ENCODE data around the gene EIF3D.
A peak's percentile ranks its signal among the peaks of the same experiment; 100 is the strongest.
"Not testable (repeated sequence)": the region's sequence is repeated elsewhere in the genome, so short reads cannot be mapped to it uniquely, and the experiment has no call there.

The EIF3D gene

GRCh38 chr22:36548606-36549005, 19.6 kb upstream of the EIF3D start:
- Histone ChIP-seq H3K9ac (ENCODE audit: low read length) (no peak overlapping the region), H3K9me3 (ENCODE audit: control insufficient read depth, low read depth, low read length) (no peaks in the 10 kb centered on the region), H3K27ac (ENCODE audit: low read length) (no peak overlapping the region)

GRCh38 chr22:36546932-36547331, 18.0 kb upstream of the EIF3D start:
- no peaks in the 10 kb centered on the region for H3K36me3 ChIP-seq (ENCODE audit: control insufficient read depth, low read depth, low read length)
- H3K9me3 ChIP-seq (ENCODE audit: control insufficient read depth, low read depth, low read length), result no peaks in the 10 kb centered on the region
- H3K27me3 ChIP-seq (ENCODE audit: control insufficient read depth, insufficient read depth, low read length), result peaks cover 6% of the 10 kb centered on the region
- no peak overlapping the region for H3K27ac ChIP-seq (ENCODE audit: low read length)
- no peak overlapping the region for H3K9ac ChIP-seq (ENCODE audit: low read length)
- H3K4me3 ChIP-seq (ENCODE audit: low read length), result no peak overlapping the region
- no peaks in the 10 kb centered on the region for H3K4me1 ChIP-seq (ENCODE audit: control insufficient read depth, low read depth, low read length)

More at GRCh38 chr22:36548606-36549005, 19.6 kb upstream of the EIF3D start:
- no peaks in the 10 kb centered on the region for H3K36me3 ChIP-seq (ENCODE audit: control insufficient read depth, low read depth, low read length)
- H3K27me3 ChIP-seq (ENCODE audit: control insufficient read depth, insufficient read depth, low read length), result peaks cover 6% of the 10 kb centered on the region
- H3K4me3 ChIP-seq (ENCODE audit: low read length), result no peak overlapping the region
- no peaks in the 10 kb centered on the region for H3K4me1 ChIP-seq (ENCODE audit: control insufficient read depth, low read depth, low read length)

- no peak overlapping the region for H3K9ac ChIP-seq (ENCODE audit: low read length)
- H3K36me3 ChIP-seq (ENCODE audit: control insufficient read depth, low read depth, low read length), result no peaks in the 10 kb centered on the region
- H3K4me1 ChIP-seq (ENCODE audit: control insufficient read depth, low read depth, low read length), result no peaks in the 10 kb centered on the region
- no peaks in the 10 kb centered on the region for H3K9me3 ChIP-seq (ENCODE audit: control insufficient read depth, low read depth, low read length)
- H3K27me3 ChIP-seq (ENCODE audit: control insufficient read depth, insufficient read depth, low read length), result peaks cover 6% of the 10 kb centered on the region
- no peak overlapping the region for H3K4me3 ChIP-seq (ENCODE audit: low read length)
- no peak overlapping the region for H3K27ac ChIP-seq (ENCODE audit: low read length)
Measured at GRCh38 chr22:36546092-36546804, 17.3 kb upstream of the EIF3D start.

- Histone ChIP-seq H3K4me3 (ENCODE audit: low read length) (no peak overlapping the region), H3K36me3 (ENCODE audit: control insufficient read depth, low read depth, low read length) (no peaks in the 10 kb centered on the region), H3K9me3 (ENCODE audit: control insufficient read depth, low read depth, low read length) (no peaks in the 10 kb centered on the region), H3K9ac (ENCODE audit: low read length) (no peak overlapping the region), H3K4me1 (ENCODE audit: control insufficient read depth, low read depth, low read length) (no peaks in the 10 kb centered on the region), H3K27me3 (ENCODE audit: control insufficient read depth, insufficient read depth, low read length) (peaks cover 6% of the 10 kb centered on the region), H3K27ac (ENCODE audit: low read length) (no peak overlapping the region)
Measured at GRCh38 chr22:36544107-36544620, 15.2 kb upstream of the EIF3D start.

GRCh38 chr22:36541831-36542411, 13.0 kb upstream of the EIF3D start:
- H3K27me3 ChIP-seq (ENCODE audit: control insufficient read depth, insufficient read depth, low read length), result peaks cover 6% of the 10 kb centered on the region
- H3K9me3 ChIP-seq (ENCODE audit: control insufficient read depth, low read depth, low read length), result no peaks in the 10 kb centered on the region
- no peak overlapping the region for H3K4me3 ChIP-seq (ENCODE audit: low read length)
- H3K36me3 ChIP-seq (ENCODE audit: control insufficient read depth, low read depth, low read length), result no peaks in the 10 kb centered on the region
- H3K4me1 ChIP-seq (ENCODE audit: control insufficient read depth, low read depth, low read length), result no peaks in the 10 kb centered on the region
- H3K9ac ChIP-seq (ENCODE audit: low read length), result no peak overlapping the region
- H3K27ac ChIP-seq (ENCODE audit: low read length), result no peak overlapping the region

GRCh38 chr22:36540867-36541642, 12.1 kb upstream of the EIF3D start:
- Histone ChIP-seq H3K9ac (ENCODE audit: low read length) (no peak overlapping the region), H3K27me3 (ENCODE audit: control insufficient read depth, insufficient read depth, low read length) (peaks cover 6% of the 10 kb centered on the region), H3K4me1 (ENCODE audit: control insufficient read depth, low read depth, low read length) (no peaks in the 10 kb centered on the region), H3K9me3 (ENCODE audit: control insufficient read depth, low read depth, low read length) (no peaks in the 10 kb centered on the region), H3K27ac (ENCODE audit: low read length) (no peak overlapping the region), H3K4me3 (ENCODE audit: low read length) (no peak overlapping the region), H3K36me3 (ENCODE audit: control insufficient read depth, low read depth, low read length) (no peaks in the 10 kb centered on the region)

GRCh38 chr22:36538529-36538928, 9.6 kb upstream of the EIF3D start:
- Histone ChIP-seq H3K27me3 (ENCODE audit: control insufficient read depth, insufficient read depth, low read length) (no peaks in the 10 kb centered on the region), H3K9me3 (ENCODE audit: control insufficient read depth, low read depth, low read length) (no peaks in the 10 kb centered on the region), H3K4me1 (ENCODE audit: control insufficient read depth, low read depth, low read length) (no peaks in the 10 kb centered on the region), H3K4me3 (ENCODE audit: low read length) (no peak overlapping the region), H3K27ac (ENCODE audit: low read length) (no peak overlapping the region), H3K9ac (ENCODE audit: low read length) (no peak overlapping the region), H3K36me3 (ENCODE audit: control insufficient read depth, low read depth, low read length) (no peaks in the 10 kb centered on the region)

- Histone ChIP-seq H3K27ac (ENCODE audit: low read length) (no peak overlapping the region), H3K9me3 (ENCODE audit: control insufficient read depth, low read depth, low read length) (no peaks in the 10 kb centered on the region), H3K4me3 (ENCODE audit: low read length) (no peak overlapping the region), H3K9ac (ENCODE audit: low read length) (no peak overlapping the region), H3K36me3 (ENCODE audit: control insufficient read depth, low read depth, low read length) (no peaks in the 10 kb centered on the region), H3K4me1 (ENCODE audit: control insufficient read depth, low read depth, low read length) (no peaks in the 10 kb centered on the region), H3K27me3 (ENCODE audit: control insufficient read depth, insufficient read depth, low read length) (no peaks in the 10 kb centered on the region)
Measured at GRCh38 chr22:36536717-36537116, 7.8 kb upstream of the EIF3D start.

GRCh38 chr22:36533320-36533719, 4.4 kb upstream of the EIF3D start:
- H3K9ac ChIP-seq (ENCODE audit: low read length); H3K9me3 ChIP-seq (ENCODE audit: control insufficient read depth, low read depth, low read length); H3K27ac ChIP-seq (ENCODE audit: low read length); H3K4me1 ChIP-seq (ENCODE audit: control insufficient read depth, low read depth, low read length); H3K36me3 ChIP-seq (ENCODE audit: control insufficient read depth, low read depth, low read length); H3K4me3 ChIP-seq (ENCODE audit: low read length); H3K27me3 ChIP-seq (ENCODE audit: control insufficient read depth, insufficient read depth, low read length): not testable (repeated sequence)

GRCh38 chr22:36532466-36532865, 3.5 kb upstream of the EIF3D start:
- Histone ChIP-seq H3K36me3 (ENCODE audit: control insufficient read depth, low read depth, low read length) (no peaks in the 10 kb centered on the region), H3K27me3 (ENCODE audit: control insufficient read depth, insufficient read depth, low read length) (no peaks in the 10 kb centered on the region), H3K4me1 (ENCODE audit: control insufficient read depth, low read depth, low read length) (peaks cover 8% of the 10 kb centered on the region), H3K9ac (ENCODE audit: low read length) (no peak overlapping the region), H3K4me3 (ENCODE audit: low read length) (no peak overlapping the region), H3K27ac (ENCODE audit: low read length) (no peak overlapping the region), H3K9me3 (ENCODE audit: control insufficient read depth, low read depth, low read length) (no peaks in the 10 kb centered on the region)

- H3K9ac ChIP-seq (ENCODE audit: low read length), result peak overlapping the region; percentile 94
- H3K9me3 ChIP-seq (ENCODE audit: control insufficient read depth, low read depth, low read length), result no peaks in the 10 kb centered on the region
- no peaks in the 10 kb centered on the region for H3K27me3 ChIP-seq (ENCODE audit: control insufficient read depth, insufficient read depth, low read length)
- H3K27ac ChIP-seq (ENCODE audit: low read length), result peak overlapping the region; percentile 47
- H3K4me1 ChIP-seq (ENCODE audit: control insufficient read depth, low read depth, low read length), result peaks cover 8% of the 10 kb centered on the region
- H3K4me3 ChIP-seq (ENCODE audit: low read length), result peak overlapping the region; percentile 94
- H3K36me3 ChIP-seq (ENCODE audit: control insufficient read depth, low read depth, low read length), result peaks cover 36% of the 10 kb centered on the region
Measured at GRCh38 chr22:36528341-36528740, 625 bp downstream of the EIF3D start.
